IPS DF 6.9 (cell line): ENCODE results near the gene RRP1.
A peak's percentile ranks its signal among the peaks of the same experiment; 100 is the strongest.

Experiments used
- DNase-seq: peaks from one replicate; pipeline ENCODE4 v3.0.0-alpha.2; 2013; ENCODE audit warnings: low read depth, low spot score
- H3K27ac ChIP-seq: one replicate; pipeline ENCODE4 v1.5.1; 2013; ENCODE audit warnings: low read length, control low read depth
- H3K27me3 ChIP-seq: 2 replicates; pipeline ENCODE4 v1.6.1; 2013; ENCODE audit warnings: mild to moderate bottlenecking, low read length; ENCODE audit not compliant: control insufficient read depth, insufficient read depth
- H3K36me3 ChIP-seq: 2 replicates; pipeline ENCODE4 v1.6.1; 2013; ENCODE audit warnings: low read length; ENCODE audit not compliant: control insufficient read depth, insufficient read depth
- H3K4me1 ChIP-seq: 2 replicates; pipeline ENCODE4 v1.6.1; 2013; ENCODE audit warnings: low read length; ENCODE audit not compliant: control insufficient read depth, insufficient read depth
- H3K4me3 ChIP-seq: 2 replicates; pipeline ENCODE4 v1.5.1; 2013; ENCODE audit warnings: mild to moderate bottlenecking, low read length
- H3K9me3 ChIP-seq: 2 replicates; pipeline ENCODE4 v1.6.1; 2013; ENCODE audit warnings: low read length, inconsistent platforms; ENCODE audit not compliant: control insufficient read depth, insufficient read depth
- WGBS: extraction: QIAGEN DNeasy Blood & Tissue Kit; methylation state at CpG from one replicate; pipeline ENCODE4 v1.1.7; 2013; ENCODE audit warnings: mixed read lengths, missing lambda C conversion rate; ENCODE audit not compliant: insufficient read length, insufficient coverage; 5-methylcytosine and 5-hydroxymethylcytosine counted together

RRP1 gene

DNA sequence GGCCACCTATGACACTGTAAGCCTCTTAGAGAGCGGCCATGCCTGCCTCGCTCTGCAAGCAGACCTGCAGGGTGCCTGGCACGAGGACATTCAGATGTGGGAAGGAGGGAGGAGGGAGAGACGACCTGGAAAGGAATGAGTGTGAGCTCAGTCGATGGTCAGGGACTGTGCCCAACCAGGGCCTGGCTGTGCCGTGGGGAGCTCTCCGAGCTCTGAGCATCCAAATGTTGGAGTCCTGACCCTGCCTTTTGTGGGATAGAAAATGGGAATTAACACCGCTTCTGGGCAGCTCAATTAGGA is 20.6 kb upstream of the RRP1 start:
- no peaks in the 10 kb centered on the region for H3K9me3 ChIP-seq
- H3K27ac ChIP-seq = no peak overlapping the region
- H3K27me3 ChIP-seq = no peaks in the 10 kb centered on the region
- no CpG with 5 or more reads among the region's 8 CpGs for WGBS
- DNase-seq = no peak
- H3K4me3 ChIP-seq = no peak overlapping the region
- H3K4me1 ChIP-seq = peaks cover 7% of the 10 kb centered on the region; the same call in 1 of the 2 replicates
- peaks cover 6% of the 10 kb centered on the region; the same call in 1 of the 2 replicates for H3K36me3 ChIP-seq

DNA sequence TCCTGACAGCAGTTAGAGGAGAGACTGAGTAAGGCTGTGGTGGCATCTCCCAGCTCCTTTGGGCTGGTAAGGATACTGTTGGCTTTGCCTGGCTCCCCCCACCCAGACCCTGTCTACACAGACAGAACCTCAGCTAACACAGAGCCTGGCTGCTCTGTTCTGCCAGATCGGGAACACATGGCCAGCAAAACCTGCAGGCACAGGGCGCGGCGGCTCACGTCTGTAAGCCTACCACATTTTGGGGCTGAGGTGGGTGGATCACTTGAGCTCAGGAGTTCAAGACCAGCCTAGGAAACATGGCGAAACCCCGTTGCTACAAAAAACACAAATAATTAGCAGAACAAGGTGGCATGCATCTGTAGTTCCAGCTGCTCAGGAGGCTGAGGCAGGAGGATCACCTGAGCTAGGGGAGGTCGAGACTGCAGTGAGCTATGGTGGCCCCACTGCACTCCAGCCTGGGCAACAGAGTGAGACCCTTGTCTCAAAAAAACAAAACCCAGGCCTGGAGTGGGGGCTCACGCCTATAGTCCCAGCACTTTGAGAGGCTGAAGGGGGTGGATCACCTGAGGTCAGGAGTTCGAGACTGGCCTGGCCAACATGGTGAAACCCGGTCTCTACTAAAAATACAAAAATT is 19.9 kb upstream of the RRP1 start:
- WGBS = no CpG with 5 or more reads among the region's 11 CpGs
- Histone ChIP-seq H3K27ac (no peak overlapping the region), H3K27me3 (no peaks in the 10 kb centered on the region), H3K36me3 (peaks cover 11% of the 10 kb centered on the region), H3K4me1 (peaks cover 7% of the 10 kb centered on the region; the same call in 1 of the 2 replicates), H3K9me3 (no peaks in the 10 kb centered on the region), H3K4me3 (no peak overlapping the region)
- no peak for DNase-seq

DNA sequence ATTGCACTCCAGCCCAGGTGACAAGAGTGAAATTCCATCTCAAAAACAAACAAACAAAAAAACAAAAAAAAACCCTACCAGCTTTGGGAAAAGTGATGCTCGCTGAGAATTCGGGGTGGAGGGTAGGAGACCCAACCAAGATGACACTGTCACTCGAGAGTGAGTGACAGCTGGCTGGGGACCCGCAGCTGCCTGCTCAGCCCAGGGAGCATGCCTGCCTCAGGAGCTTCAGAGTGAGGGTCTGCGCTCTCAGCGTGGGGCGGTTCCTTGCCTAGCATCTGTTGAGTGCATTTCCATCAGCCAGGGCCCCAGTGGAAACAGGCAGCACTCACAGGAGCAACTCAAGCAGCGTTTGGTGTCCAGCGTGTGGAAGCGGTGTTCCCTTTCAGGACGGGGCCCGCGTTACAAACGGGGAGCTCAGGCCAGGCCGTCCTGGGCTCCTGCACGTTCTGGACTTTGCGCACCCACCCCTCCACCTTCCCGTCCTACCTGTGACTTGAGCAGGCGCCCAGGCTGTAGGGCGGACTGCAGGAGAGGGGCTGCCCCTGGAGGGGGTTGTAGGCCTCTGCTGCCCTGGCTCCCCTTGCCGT is 19.2 kb upstream of the RRP1 start:
- no peak overlapping the region for H3K27ac ChIP-seq
- H3K9me3 ChIP-seq = no peaks in the 10 kb centered on the region
- H3K4me3 ChIP-seq = no peak overlapping the region
- no peaks in the 10 kb centered on the region for H3K27me3 ChIP-seq
- WGBS = no CpG with 5 or more reads among the region's 21 CpGs
- DNase-seq = no peak
- H3K4me1 ChIP-seq = peaks cover 8% of the 10 kb centered on the region
- peaks cover 11% of the 10 kb centered on the region for H3K36me3 ChIP-seq

DNA sequence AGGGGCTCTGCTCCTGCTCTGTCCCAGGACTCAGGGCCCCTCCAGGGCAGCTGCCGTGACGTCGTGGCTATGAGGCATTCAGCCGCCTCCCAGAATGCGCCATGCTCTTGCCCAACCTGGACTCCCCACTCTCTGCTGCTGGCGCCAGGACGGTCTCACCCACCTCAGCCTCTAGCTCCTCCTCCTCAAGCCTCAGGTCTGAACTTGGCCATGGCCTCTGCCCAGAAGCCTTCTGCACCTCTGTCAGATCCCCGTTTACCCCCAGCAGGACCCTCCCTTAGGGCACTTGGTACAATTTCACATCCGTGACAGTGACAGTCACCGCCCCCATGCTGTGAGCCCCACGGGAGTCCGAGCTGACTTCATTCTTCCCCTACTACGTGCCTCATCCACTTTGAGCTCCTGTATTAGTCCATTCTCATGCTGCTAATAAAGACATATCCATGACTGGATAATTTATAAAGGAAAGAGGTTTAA is 18.1 kb upstream of the RRP1 start:
- DNase-seq = no peak
- Histone ChIP-seq H3K27ac (no peak overlapping the region), H3K27me3 (no peaks in the 10 kb centered on the region), H3K36me3 (peaks cover 11% of the 10 kb centered on the region), H3K9me3 (no peaks in the 10 kb centered on the region), H3K4me1 (peaks cover 9% of the 10 kb centered on the region), H3K4me3 (no peak overlapping the region)
- no CpG with 5 or more reads among the region's 13 CpGs for WGBS

DNA sequence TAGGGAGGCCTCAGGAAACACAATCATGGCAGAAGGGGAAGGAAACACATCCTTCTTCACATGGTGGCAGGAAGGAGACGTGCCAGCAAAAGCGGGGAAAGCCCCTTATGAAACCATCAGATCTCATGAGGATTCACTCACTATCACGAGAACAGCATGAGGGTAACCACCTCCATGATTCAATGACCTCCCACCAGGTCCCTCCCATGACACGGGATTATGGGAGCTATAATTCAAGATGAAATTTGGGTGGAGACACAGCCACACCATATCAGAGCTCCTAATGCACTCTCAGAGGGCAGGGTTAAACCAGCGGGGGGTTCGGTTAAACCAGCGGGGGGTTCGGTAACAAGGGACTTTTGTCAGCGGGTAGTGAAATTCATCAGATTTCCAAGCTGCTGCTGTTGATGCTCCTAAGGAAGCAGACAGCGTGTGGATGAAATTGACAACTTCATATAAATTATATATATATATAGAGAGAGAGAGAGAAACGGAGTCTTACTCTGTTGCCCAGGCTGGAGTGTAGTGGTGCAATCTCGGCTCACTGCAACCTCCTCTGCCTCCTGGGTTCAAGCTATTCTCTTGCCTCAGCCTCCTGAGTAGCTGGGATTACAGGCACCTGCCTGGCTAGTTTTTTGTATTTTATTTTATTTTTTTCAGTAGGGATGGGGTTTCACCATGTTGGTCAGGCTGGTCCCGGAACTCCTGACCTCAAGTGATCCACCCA is 17.5 kb upstream of the RRP1 start:
- no peak overlapping the region for H3K27ac ChIP-seq
- DNase-seq = no peak
- H3K4me1 ChIP-seq = peaks cover 9% of the 10 kb centered on the region
- H3K9me3 ChIP-seq = no peaks in the 10 kb centered on the region
- H3K27me3 ChIP-seq = no peaks in the 10 kb centered on the region
- peaks cover 11% of the 10 kb centered on the region for H3K36me3 ChIP-seq
- H3K4me3 ChIP-seq = no peak overlapping the region
- WGBS = no CpG with 5 or more reads among the region's 13 CpGs

DNA sequence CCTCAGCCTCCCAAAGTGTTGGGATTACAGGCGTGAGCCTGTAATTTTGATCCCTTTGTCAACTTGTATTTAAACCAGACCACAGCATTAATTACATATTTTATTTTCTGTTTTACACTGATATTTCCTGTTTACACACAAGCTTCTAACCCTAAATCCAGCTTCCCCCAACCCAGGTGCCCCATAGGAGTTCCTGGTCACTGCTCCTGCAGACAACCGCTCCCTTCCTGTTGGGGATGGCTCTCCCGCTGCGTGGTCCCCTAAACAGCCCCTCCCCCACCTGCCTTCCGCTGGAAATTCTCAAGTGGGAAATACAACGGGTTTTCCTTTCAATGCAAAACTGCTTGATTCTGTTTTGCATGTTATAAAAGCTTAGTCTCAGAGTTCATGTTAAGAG is 17.0 kb upstream of the RRP1 start:
- no CpG with 5 or more reads among the region's 6 CpGs for WGBS
- Histone ChIP-seq H3K27me3 (no peaks in the 10 kb centered on the region), H3K4me3 (no peak overlapping the region), H3K4me1 (peaks cover 9% of the 10 kb centered on the region), H3K27ac (no peak overlapping the region), H3K36me3 (peaks cover 11% of the 10 kb centered on the region), H3K9me3 (no peaks in the 10 kb centered on the region)
- DNase-seq = no peak

DNA sequence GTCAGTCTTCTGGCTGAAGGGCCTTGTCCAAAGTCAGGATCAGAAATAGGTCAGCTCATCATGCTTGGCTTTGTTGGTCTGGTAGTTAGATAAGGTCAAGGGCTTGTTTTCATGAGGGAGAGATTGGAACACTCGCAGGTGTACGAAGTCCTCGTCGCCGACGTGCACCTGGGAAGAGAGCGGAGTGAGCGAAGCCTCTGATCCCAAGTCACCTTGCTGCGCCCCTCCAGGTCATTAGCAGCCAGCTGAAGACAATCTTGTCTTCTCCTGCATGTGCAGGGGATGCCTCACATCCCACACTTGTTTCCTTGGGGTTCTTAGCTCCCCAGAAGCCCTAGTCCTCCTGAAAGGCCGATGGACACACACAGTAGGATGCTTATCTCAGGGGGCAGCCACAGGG is 15.2 kb upstream of the RRP1 start:
- Histone ChIP-seq H3K36me3 (peaks cover 11% of the 10 kb centered on the region), H3K4me1 (peaks cover 4% of the 10 kb centered on the region), H3K27ac (no peak overlapping the region), H3K9me3 (no peaks in the 10 kb centered on the region), H3K4me3 (no peak overlapping the region), H3K27me3 (no peaks in the 10 kb centered on the region)
- no peak for DNase-seq
- WGBS = no CpG with 5 or more reads among the region's 10 CpGs

DNA sequence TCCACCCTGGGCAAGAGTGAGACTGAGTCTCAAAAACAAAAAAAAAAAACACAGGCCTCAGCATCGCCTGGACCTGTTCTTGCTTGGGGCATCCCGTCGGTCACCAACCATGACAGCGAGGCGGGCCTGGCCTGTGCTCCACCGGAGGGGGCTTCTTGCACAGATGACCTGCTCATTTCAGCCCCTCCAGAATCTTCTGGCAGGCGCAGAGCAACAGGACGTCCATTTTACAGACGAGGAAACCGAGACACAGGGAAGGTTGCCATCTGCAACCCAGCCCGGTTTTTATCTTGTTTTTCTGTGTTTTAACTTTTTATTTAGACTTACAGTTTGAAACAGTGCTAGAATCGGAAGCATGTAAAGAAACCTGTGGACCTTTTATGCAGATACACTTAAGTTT is 14.2 kb upstream of the RRP1 start:
- Histone ChIP-seq H3K36me3 (peaks cover 11% of the 10 kb centered on the region), H3K9me3 (no peaks in the 10 kb centered on the region), H3K4me3 (peak overlapping the region; percentile 94; the same call in 1 of the 2 replicates), H3K27ac (no peak overlapping the region), H3K27me3 (no peaks in the 10 kb centered on the region), H3K4me1 (peaks cover 4% of the 10 kb centered on the region)
- no CpG with 5 or more reads among the region's 12 CpGs for WGBS
- DNase-seq = no peak

DNA sequence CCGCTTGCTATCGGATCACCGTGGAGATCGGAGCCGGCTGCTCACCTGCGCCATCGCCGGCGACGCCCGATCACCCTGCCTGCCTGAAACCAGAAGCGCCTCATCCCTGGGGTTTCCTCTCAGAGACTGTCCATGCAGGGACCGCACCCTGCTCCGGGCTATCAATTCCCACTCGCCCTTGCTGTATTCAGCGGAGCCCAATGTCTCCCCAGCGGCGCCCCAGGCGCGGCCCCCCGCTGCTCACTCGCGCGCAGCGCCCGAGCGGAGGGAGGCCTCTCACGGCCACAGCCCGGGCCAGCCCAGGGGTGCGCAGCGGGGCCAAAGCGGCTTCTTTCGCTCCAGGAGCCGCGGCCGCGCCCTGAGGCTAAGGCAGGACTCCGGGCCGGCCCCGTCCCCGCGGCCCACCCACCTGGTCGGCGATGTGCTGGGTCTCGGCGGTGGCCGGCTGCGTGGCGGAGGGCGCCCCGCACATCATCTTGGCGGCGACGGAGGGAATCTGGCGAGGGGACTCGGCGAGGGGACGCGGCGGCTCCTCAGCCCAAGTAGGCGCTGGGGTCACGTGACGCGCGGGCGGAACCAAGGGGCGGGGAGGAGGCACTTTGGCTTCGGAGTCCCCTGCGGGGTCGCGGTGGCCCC is 13.5 kb upstream of the RRP1 start, which contains the start of gene CSTB:
CSTB (minus strand) TSS at position 514 of the 636 bp plus-strand sequence; CDS start at position 475, 39 bp downstream.
- Histone ChIP-seq H3K4me3 (peak within 1 kb of the TSS; percentile 94), H3K4me1 (peaks cover 4% of the 10 kb centered on the region), H3K36me3 (peaks cover 11% of the 10 kb centered on the region), H3K27ac (no peak within 1 kb of the TSS), H3K27me3 (no peaks in the 10 kb centered on the region), H3K9me3 (no peaks in the 10 kb centered on the region)
- WGBS = no CpG with 5 or more reads among the region's 71 CpGs
- no peak for DNase-seq

DNA sequence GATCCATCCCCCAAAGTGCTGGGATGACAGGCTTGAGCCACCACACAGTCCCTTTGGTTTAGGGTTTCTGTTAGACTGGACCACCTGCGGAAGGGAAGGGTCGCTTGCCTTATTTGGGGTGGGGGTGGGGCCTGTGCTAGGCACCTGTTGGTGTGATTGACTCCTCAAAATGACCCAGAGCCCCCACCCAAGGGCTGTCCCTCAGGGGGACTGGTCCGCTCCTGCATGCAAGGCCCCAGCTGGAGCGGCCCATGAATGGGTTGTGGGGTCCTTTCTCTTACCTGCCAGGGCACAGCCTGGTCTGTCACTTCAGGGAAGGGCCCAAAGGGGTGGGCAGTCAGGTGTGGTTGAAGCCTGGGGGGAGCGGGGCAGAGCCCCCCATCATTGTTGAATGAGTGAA is 11.4 kb upstream of the RRP1 start:
- no peak overlapping the region for H3K27ac ChIP-seq
- no peaks in the 10 kb centered on the region for H3K27me3 ChIP-seq
- no peak overlapping the region for H3K4me3 ChIP-seq
- no CpG with 5 or more reads among the region's 5 CpGs for WGBS
- no peaks in the 10 kb centered on the region for H3K9me3 ChIP-seq
- peaks cover 2% of the 10 kb centered on the region for H3K4me1 ChIP-seq
- peaks cover 11% of the 10 kb centered on the region for H3K36me3 ChIP-seq
- no peak for DNase-seq
